ENCODE data around the gene GANC.
"Not testable (repeated sequence)": the region's sequence is repeated elsewhere in the genome, so short reads cannot be mapped to it uniquely, and the experiment has no call there.

Gene GANC, protein sequence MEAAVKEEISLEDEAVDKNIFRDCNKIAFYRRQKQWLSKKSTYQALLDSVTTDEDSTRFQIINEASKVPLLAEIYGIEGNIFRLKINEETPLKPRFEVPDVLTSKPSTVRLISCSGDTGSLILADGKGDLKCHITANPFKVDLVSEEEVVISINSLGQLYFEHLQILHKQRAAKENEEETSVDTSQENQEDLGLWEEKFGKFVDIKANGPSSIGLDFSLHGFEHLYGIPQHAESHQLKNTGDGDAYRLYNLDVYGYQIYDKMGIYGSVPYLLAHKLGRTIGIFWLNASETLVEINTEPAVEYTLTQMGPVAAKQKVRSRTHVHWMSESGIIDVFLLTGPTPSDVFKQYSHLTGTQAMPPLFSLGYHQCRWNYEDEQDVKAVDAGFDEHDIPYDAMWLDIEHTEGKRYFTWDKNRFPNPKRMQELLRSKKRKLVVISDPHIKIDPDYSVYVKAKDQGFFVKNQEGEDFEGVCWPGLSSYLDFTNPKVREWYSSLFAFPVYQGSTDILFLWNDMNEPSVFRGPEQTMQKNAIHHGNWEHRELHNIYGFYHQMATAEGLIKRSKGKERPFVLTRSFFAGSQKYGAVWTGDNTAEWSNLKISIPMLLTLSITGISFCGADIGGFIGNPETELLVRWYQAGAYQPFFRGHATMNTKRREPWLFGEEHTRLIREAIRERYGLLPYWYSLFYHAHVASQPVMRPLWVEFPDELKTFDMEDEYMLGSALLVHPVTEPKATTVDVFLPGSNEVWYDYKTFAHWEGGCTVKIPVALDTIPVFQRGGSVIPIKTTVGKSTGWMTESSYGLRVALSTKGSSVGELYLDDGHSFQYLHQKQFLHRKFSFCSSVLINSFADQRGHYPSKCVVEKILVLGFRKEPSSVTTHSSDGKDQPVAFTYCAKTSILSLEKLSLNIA (N-terminal part only)

GRCh38 chr15:42272939-42273899 lies at the start of gene GANC, which contains the start of gene TMEM87A:
TSS of gene GANC (plus strand) at chr15:42273201. CDS start at chr15:42274482, 1,281 bp downstream.
TSS of gene TMEM87A (minus strand) at chr15:42273433. CDS start at chr15:42273398, 35 bp downstream.
- peak within 1 kb of the TSS; percentile 71 for H3K4me3 ChIP-seq (ENCODE audit: low read depth, low read length)
- TF ChIP-seq CTCF (IDR thresholded peaks at IDR 0.05; ENCODE audit: low read depth, low read length): no peak

DNA sequence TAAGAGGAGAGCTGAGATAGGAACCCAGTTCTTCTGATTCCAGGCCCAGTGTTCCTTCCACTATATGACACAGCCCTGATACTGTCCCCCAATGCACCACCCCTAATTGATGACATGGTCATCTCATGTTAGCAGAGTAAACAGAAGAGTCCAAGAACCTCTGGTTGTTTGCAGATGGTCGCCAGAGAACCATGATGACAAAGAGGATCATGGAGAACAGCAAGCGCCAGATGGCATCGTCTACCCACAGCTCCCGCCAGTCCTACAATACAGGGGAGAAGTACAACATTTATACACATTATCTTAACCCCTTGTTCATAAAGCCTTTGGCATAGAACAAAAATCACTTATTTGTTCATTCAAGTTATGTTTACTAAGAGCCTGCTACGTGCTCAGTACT lies 46.4 kb upstream of the GANC start:
- H3K4me3 ChIP-seq (ENCODE audit: low read depth, low read length): no peak overlapping the region
- TF ChIP-seq CTCF (IDR thresholded peaks at IDR 0.05; ENCODE audit: low read depth, low read length): no peak

DNA sequence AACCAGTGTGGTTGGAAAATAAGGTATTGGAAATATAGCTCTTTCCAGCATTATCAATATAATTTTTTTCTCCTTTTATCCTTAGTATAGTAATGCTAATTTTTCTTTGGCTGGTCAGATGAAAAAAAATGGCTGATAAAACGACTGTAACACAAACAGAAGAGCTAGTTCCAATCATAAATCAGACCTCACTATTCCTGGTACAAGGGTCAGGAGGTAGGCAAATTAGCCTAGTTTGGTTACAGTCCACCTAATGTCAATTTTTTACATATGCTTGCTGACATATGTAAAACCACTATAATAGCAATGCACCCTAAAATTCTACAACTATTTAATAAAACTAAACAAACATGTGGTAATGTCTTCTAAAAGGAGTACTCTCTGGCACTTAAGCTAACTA lies 45.0 kb upstream of the GANC start:
- no peak for TF ChIP-seq CTCF (IDR thresholded peaks at IDR 0.05; ENCODE audit: low read depth, low read length)
- H3K4me3 ChIP-seq (ENCODE audit: low read depth, low read length): no peak overlapping the region

DNA sequence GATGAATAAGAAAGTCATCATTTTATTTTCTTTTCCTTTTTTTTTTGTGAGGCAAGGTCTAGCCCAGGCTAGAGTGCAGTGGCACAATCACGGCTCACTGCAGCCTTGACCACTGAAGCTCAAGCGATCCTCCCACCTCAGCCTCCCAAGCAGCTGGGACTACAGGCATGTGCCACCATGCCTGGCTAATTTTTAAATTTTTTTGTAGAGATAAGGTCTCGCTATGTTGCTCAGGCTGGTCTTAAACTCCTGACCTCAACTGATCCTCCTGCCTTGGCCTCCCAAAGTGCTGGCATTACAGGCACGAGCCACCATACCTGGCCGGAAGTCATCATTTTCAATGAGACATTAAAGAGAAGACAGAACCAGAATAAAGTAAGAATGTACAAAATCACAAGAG lies 44.0 kb upstream of the GANC start:
- not testable (repeated sequence) for H3K4me3 ChIP-seq (ENCODE audit: low read depth, low read length)

DNA sequence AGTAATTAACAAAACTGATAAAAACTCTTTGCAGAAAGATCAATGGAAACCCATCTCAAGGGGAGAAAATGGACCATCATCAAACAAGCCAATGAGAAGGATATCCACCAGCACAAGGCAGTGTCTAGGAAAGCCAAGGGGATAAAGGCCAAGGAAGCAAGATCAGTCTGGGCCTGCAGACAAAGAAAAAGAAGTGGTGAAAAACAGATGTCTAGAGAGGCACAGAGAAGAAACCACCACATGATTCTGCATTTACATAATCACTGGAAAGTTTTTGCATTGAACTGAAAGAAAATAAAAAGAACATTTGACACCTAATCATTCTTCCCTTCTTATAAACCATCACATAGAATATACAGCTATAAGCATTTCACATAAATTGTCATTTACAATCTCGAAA lies 41.9 kb upstream of the GANC start:
- no peak for TF ChIP-seq CTCF (IDR thresholded peaks at IDR 0.05; ENCODE audit: low read depth, low read length)
- no peak overlapping the region for H3K4me3 ChIP-seq (ENCODE audit: low read depth, low read length)

GRCh38 chr15:42232606-42233005 lies 40.4 kb upstream of the GANC start:
- H3K4me3 ChIP-seq (ENCODE audit: low read depth, low read length): no peak overlapping the region
- TF ChIP-seq CTCF (IDR thresholded peaks at IDR 0.05; ENCODE audit: low read depth, low read length): no peak

DNA sequence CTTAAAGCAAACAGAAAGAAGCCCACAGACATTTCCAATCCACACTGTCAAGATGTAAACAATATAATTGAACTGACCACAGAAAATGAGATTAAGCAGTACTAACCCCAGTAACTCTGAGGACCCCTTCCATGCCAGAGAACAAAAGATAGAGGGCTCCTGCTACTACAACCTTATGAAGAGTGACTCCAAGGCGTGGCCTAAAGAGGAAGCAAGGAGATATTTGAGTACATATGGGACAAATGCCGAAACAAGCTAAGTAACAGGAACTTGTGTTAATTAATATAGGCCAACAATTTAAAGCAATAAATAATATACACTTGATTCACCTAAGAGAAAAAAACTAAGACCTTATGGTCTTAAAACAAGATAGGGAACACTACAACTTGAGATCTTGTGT lies 39.9 kb upstream of the GANC start:
- TF ChIP-seq CTCF (IDR thresholded peaks at IDR 0.05; ENCODE audit: low read depth, low read length): no peak
- H3K4me3 ChIP-seq (ENCODE audit: low read depth, low read length): no peak overlapping the region

All from WI38 (cell line).